NCI-H2107 treated with DMSO at 0.1 percent for 48 hours (cell line): ENCODE data around the gene GALK1.
"Not testable (repeated sequence)": the region's sequence is repeated elsewhere in the genome, so short reads cannot be mapped to it uniquely, and the experiment has no call there.

Experiments
- DNase-seq: peaks from one replicate; lab custom pipeline; 2025; ENCODE audit not compliant: unreplicated experiment; lab: John Stamatoyannopoulos, UW

The GALK1 gene

DNA sequence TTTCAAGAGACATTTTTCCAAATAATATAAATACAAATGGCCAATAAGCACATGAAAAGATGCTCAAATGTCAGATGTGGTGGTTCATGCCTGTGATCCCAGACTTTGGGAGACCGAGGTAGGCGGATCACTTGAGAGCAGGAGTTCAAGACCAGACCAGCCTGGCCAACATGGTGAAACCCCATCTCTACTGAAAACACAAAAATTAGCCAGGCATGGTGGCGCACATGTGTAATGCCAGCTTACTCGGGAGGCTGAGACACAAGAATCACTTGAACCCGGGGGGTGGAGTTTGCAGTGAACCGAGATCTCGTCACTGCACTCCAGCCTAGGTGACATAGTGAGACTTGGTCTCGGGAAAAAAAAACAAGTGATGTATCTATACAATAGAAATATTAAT, 2.9 kb upstream of the GALK1 start:
- DNase-seq = no peak

DNA sequence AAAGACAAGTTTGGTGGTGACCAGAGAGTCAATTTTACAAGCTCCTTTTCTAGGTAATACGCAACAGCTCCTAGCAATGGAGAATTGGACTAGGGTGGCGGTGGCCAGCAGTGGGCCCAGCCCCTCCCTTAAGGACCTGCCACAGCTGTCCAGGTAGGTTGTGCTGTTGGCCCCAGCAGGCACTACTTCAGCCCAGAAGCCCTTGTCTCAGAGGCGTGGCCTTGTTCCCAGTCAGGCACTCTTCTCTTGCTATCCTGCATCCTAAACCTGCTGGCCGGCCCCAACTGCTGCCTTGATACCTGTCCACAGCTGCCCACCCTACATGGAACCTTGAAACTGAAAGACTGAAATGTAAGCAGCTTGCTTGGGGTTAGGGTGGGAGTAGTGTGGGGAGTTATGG, 989 bp upstream of the GALK1 start:
- DNase-seq = no peak

DNA sequence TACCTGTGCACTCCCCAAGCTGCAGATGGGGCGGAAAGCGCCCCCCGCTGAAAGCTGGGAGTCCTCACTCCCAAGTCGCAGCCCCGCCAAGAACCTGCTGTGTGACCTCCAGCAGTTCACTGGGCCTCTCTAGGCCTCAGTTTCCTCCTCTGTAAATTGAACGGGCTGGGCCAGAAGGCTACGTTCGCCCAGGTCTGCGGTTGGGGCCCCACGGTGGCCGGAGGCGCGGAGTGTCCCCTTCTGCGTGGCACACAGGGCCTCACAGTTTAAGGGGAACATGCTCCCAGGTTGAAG, 628 bp downstream of the GALK1 start:
- no peak for DNase-seq

DNA sequence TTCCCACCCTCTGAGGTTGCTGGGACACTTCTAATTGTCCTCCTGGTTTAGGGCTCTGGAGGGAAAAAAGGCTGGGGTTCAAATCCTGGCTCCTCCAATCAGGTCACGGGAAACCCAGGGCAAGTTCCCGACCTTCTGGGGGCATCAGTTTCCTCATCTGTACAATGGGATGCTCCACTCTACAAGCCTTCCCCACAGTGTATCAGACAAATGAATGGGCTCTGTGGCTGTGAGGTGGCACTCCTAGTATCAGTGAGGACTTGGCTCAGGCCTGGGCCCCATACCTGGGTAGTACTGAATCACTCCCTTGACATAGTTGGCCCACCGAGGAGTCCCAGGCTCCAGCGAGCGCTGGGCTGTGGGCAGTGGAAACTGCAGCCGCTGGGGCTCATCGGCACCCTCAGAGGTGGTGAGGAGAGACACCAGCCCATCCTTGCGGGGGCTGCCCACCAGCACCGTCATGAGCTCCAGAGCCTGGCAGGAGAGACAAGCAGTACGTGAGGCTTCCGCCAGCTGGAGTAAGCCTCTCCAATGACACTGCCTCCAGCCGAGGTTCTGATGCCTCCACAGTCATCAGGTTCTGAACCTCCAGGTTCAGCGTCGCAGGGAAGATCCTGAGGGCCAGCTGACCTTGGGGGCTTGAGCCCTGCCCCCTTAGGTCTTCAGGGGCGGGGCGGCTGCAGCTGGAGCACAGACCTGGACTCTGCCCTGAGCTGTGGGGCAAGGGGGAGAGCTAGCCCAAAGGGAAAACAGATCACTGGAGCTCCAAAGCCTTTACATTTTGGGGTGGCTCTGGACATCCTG, 1.2 kb downstream of the GALK1 start:
- no peak for DNase-seq

DNA sequence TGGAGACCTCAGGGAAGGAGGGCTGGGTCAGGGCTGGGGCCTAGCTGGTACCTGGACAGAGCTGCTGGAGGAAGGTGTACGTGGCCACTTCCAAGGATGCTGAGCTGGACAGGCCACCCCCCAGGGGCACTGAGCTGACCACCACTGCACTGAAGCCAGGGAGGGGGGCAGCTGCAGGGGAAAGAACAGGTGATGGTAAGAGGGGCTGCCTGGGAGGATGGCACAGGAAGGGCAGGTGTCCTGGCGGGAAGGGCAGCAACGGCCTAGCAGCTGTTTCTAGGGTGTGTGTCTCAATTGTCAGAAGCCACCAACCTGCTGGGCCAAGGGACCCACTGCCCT, 1.8 kb downstream of the GALK1 start:
- DNase-seq = no peak

DNA sequence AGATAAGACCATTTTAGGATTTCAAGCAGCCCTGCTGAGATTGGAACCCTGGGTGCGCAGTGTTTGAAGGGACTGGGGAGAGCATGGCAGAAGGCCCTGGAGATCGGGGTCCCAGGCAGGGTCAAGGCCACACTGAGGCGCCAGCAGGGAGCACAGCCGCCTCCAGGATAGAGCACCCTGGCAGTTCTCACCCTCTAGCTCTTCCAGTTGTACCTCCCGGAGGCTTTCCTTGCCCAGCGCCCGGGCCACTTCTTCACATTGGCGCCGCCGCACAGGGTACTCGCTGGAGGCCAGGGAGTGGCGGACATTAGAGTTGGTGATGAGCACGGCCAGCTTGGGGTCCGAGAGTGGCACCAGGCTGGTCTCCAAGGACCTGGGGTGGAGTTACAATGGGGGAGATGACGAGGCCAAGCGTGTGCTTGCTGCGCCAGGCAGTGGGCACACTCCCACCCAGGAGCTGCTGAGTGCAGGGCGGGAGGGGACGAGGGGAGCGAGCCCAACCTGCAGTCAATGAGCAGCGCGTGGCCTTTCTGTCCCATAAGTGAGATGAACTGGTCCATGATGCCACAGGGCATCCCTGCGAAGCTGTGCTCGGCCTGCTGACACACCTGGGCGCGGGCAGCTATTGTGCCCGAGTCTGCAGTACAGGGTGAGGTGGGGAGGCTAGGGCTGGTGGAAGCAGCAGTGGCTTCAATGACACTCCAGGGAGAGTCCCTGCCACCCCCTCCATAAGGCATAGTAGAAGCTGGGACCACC, 2.3 kb downstream of the GALK1 start:
- DNase-seq = no peak

DNA sequence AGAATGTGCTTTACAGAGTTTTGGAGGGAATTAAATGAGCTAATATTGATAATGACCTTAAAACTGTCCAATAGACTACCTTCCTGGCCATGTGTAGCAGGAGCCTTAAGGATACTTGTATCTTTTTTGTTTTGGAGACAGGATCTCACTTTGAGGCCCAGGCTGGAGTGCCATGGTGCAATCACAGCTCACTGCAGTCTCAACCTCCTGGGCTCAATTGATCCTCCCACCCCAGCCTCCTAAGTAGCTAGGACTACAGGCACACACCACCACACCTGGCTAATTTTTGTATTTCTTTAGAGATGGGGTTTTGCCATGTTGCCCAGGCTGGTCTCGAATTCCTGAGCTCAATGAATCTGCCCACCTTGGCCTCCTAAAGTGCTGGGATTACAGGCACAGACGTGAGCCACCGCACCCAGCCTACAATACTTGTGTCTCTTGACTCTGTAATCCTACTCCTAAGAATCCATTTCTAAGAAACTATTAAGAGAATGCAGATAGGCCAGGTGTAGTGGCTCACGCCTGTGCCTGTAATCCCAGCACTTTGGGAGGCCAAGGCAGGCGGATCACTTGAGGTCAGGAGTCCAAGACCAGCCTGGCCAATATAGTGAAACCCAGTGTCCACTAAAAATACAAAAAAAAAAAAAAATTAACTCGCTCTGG, 4.9 kb downstream of the GALK1 start:
- not testable (repeated sequence) for DNase-seq

DNA sequence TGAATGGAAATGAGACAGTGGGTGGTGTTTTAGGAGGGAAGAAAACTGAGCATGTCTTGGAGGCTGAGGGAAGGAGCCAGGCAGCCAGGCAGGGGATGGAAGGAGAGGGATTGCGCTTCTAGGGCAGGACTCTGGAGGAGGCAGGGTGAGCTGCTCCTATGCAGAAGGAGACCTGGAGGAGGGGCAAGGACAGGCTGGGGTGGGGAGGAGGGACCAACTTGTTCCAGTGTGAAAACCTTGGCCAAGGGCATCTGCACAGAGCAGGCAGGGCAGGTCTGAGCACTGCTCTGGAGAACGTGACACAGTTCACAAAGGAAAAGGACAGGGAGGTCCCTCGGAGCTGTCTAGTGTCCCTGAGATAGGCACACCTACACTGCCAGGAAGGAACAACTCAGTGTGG, 5.5 kb downstream of the GALK1 start:
- no peak for DNase-seq

DNA sequence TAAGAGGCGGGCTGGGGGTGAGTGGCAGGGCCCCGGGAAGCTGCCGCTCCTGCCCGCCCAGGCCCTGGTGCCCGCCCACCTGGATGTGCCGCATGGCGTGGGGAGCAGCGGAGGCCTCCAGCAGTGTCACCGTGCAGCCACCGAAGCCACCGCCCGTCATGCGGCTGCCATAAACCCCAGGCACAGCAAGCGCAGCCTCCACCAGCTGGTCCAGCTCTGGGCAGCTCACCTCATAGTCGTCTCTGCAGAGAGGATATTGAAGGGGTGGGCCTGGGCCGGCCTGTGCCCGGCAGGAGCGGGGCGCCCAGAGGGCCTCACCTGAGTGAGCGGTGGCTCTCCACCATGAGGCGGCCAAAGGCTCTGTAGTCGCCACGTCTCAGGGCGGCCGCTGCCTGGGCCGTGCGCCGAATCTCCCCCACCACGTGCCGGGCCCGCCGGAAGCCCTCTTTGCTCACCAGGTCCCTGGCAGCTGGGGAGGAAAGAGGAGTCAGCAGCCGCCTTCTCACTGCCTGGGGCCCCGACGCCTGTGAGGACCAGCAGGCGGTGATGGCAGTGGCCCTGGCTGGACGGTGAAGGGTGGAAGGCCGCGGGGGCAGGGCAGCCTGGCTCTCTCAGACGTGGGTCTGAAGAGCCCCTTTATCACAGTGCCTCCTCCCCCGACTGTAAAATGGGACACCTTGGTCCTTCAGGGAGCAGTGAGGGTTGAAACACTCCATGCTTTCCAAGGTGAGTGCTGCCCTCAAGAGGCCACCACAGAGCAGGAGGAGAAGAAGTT, 6.7 kb downstream of the GALK1 start:
- DNase-seq = no peak

DNA sequence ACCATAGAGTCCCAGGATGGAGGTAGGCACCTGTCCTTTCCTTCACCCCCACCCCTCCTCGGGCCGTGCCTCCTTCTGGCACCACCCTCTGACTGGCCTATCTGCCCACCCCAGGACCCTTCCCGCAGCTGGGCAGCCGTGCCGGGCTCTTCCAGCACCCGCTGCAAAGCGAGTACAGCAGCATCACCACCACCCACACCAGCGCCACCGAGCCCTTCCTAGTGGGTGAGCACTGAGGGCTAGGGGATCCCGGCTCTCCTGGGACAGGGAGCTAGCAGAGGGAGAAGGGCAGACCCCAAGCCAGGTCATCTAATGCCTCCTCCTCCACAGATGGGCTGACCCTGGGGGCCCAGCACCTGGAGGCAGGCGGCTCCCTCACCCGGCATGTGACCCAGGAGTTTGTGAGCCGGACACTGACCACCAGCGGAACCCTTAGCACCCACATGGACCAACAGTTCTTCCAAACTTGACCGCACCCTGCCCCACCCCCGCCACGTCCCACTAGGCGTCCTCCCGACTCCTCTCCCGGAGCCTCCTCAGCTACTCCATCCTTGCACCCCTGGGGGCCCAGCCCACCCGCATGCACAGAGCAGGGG, 7.8 kb downstream of the GALK1 start:
- DNase-seq = no peak

DNA sequence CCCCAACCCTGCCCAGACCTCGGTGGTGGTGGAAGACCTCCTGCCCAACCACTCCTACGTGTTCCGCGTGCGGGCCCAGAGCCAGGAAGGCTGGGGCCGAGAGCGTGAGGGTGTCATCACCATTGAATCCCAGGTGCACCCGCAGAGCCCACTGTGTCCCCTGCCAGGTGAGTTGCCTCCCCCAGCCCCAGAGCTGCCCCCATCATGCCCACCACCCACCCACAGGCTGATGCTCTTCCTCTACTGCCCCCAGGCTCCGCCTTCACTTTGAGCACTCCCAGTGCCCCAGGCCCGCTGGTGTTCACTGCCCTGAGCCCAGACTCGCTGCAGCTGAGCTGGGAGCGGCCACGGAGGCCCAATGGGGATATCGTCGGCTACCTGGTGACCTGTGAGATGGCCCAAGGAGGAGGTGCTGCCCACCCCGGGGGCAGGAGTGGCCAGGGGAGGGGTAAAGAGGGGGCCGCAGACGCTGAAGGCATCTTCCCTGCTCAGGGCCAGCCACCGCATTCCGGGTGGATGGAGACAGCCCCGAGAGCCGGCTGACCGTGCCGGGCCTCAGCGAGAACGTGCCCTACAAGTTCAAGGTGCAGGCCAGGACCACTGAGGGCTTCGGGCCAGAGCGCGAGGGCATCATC, 8.4 kb downstream of the GALK1 start:
- no peak for DNase-seq

DNA sequence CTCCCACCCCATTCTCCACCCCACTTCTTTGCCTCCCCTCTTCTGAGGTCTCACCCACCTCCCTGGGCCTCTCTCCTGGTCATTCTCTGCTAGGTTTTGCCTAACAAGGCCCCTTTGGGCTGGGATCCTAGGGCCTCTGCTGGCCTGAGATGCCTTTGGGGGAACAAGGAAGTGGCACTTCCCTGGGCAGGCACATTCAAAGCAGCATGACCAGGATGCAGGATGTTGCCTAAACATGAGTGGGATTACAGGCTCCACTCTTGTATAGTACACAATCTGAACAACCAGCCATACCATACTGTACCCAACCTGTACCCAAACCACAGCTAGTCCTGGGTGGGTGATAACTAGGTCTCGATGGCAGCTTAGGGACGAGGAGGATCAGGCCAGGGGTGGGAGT, 9.0 kb downstream of the GALK1 start:
- no peak for DNase-seq

DNA sequence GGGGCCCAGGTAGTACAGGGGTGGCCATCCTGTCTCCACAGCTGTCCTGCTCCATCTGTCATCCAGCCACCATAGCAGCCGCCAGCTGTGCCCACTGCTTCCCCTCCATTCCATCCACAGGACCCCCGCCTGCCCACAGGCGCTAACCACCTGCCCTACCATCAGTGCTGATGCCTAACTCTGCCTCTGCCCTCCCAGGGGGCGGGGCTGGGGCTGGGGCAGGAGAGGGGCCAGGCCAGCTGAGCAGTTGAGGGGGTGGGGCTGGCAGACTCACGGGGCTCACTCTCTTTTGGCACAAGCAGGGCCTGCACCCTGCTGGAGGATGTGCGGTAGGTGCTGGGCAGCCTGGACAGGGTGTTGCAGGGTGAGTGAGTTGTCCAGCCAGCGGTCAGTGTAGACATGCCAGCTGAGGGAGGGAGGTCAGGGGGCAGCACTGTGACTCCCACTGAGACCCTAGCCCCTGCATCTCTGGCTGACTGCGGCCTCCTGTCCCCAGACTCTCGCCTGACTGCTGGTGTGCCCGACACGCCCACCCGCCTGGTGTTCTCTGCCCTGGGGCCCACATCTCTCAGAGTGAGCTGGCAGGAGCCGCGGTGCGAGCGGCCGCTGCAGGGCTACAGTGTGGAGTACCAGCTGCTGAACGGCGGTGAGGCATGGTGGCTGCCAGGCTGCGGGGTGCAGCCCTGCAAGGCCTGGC, 9.6 kb downstream of the GALK1 start:
- no peak for DNase-seq

DNA sequence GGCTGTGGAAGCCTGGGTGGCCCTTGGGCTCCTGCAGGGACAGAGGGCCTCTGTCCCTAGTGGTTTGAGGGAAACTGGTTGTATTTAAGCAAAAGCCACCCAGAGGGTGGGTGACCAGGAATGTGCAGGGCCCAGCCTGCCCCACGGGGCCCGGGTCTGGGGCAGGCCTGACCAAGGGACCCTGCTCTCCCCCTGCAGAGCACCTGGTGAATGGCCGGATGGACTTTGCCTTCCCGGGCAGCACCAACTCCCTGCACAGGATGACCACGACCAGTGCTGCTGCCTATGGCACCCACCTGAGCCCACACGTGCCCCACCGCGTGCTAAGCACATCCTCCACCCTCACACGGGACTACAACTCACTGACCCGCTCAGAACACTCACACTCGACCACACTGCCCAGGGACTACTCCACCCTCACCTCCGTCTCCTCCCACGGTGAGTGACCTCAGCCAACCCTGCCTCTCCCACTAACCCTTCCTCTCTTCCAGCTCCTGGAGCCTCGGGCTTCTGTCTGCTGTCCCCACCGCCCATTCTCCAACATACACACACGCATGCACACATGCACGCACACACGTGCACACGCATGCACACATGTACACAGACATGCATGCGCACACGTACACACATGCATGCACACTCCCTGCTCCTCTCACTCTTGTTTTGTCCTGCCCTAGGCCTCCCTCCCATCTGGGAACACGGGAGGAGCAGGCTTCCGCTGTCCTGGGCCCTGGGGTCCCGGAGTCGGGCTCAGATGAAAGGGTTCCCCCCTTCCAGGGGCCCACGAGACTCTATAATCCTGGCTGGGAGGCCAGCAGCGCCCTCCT, 10.4 kb downstream of the GALK1 start:
- no peak for DNase-seq

DNA sequence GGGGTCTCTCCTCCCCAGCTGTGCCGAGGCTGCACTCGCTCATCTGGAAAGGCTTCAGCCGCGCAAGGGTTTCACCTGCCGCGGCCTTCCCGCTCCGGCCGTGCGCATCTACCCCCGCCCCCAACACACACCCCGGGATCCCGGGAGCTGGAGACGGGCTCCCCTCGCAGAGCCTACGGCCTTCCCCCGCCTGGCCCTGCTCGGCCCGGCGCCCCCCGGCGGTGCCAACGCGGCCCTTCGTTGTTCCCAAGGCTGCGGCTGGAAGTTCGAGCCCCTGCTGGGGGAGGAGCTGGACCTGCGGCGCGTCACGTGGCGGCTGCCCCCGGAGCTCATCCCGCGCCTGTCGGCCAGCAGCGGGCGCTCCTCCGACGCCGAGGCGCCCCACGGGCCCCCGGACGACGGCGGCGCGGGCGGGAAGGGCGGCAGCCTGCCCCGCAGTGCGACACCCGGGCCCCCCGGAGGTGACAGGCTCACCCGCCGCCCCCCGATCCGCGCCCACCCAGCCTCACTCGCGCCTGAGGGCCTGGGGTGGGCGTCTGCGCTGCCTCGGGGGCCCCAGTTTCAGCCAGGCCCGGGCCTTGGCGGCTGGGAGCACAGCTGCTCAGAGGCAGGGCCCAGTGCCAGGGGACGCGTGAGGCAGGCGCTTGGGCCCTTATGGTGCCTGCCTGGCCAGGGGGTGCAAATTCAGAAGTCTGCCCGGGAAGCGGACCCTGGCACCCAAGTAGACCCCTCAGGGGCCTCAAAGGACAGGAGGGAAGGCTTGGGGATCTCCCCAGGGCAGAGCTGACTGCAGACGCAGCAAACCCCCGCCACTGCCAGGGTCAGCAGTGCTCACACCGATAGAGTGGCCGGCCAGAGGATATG, 11.2 kb downstream of the GALK1 start:
- no peak for DNase-seq

DNA sequence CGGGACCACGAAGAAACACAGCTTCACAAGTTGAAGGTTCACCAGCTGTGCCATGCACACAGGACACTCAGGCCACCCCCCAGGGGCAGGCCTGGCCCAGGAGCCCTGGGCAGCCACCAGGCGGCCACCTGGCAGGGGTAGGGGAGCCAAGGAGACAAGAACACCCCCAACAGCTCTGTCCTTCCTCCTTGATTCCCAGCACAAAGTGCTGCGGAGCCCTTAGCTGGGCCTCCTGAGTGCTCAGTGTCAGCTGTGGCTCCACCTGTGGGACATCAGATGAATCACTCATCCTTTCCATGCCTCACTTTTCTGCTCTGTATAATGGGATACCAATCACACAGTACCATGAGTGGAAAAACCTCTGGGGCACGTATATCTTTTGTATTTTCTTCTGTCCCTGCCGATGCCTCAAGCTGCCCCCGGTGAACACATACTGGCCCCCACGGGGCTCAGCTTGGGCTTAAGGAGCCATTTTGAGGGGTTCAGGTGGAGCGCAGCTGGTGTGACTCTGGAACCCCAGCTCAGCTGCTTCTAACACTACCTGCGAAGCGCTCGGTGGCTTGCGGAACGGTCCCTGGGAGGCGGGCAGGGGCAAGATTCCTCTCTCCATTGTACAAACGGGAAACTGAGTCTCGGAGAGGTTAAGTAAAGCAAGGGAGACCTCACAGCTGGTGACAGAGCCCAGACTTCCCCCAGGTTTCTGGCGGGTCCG, 12.0 kb downstream of the GALK1 start:
- DNase-seq = no peak

DNA sequence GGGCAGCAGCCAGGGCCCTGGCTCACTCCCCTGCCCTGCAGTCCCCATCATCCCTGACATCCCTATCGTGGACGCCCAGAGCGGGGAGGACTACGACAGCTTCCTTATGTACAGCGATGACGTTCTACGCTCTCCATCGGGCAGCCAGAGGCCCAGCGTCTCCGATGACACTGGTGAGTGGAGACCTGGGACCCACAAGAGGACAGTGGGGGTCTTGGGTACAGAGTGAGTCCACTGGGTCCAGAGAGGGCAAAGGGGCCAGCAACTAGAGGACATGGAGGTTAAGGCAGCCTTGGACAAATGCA, 12.6 kb downstream of the GALK1 start:
- no peak for DNase-seq
